ENCODE data around the gene G6PC3. TPM values are rescaled to one million over a fixed set of nuclear protein-coding genes. Genes with fewer than 3 reads are reported as not detected.

Gene G6PC3
- polyA plus RNA-seq, 1 of the 3 experiments (the other 2 are of a cell fraction): 166 TPM

DNA sequence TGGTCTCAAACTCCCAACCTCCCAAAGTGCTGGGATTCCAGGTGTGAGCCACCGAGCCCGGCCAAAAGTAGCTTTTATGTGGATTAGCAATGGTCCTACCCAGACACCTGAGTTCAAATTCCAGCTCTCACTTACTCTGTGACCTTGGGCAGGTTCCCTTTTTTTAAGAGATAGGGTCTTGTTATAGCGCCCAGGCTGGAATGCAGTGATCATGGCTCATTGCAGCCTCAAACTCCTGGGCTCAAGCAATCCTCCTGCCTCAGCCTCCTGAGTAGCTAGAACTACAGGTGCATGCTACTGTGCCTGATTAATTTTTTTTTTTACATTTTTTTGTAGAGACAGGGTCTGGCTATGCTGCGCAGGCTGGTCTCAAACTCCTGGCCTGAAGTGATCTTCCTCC, 36.3 kb downstream of the G6PC3 start:
- H3K4me3 ChIP-seq (ENCODE audit: low read depth in 2 of 2, low read length in 1 of 2): no peak overlapping the region
- no peak overlapping the region for H3K9ac ChIP-seq
- peaks cover 72% of the 10 kb centered on the region for H3K79me2 ChIP-seq (ENCODE audit: insufficient read depth)
- H4K20me1 ChIP-seq (ENCODE audit: insufficient read depth): peaks cover 3% of the 10 kb centered on the region
- no peaks in the 10 kb centered on the region for H3K27me3 ChIP-seq (ENCODE audit: insufficient read depth)
- no peaks in the 10 kb centered on the region for H3K9me3 ChIP-seq
- TF ChIP-seq ELF1 (IDR thresholded peaks at IDR 0.05): no peak
- H2AFZ ChIP-seq (ENCODE audit: low read depth): no peak overlapping the region
- peaks cover 18% of the 10 kb centered on the region for H3F3A ChIP-seq (replicated peaks; ENCODE audit: insufficient read depth)
- 95% methylated on average over 4 of the region's 4 CpGs for WGBS (ENCODE audit: low lambda C conversion rate)
- H3K9me2 ChIP-seq: no peaks in the 10 kb centered on the region
- peaks cover 39 to 51% of the 10 kb centered on the region in 2 experiments for H3K4me1 ChIP-seq (ENCODE audit: control insufficient read depth in 1 of 2, insufficient read depth in 2 of 2, low read depth in 1 of 2, low read length in 1 of 2)
- no peak for DNase-seq
- ChIA-PET CTCF (interaction anchor here (0.8 to 4.8 kb wide), 6 partner anchors 9 to 62 kb away, joined by 3 to 26 read pairs (median 5); partner anchors contain the start of genes G6PC3 and HDAC5), POLR2A (no interaction called here)
- H3K27ac ChIP-seq (ENCODE audit: low read depth in 2 of 2, low read length in 1 of 2): peak overlapping the region in 1 of 2 experiments; percentile 97; a peak in 1 of 4 replicates
- H3K4me2 ChIP-seq: no peak overlapping the region
- H3K36me3 ChIP-seq (replicated peaks in 1 of 2; ENCODE audit: control insufficient read depth in 1 of 2, insufficient read depth in 2 of 2, low read length in 1 of 2): no peaks in the 10 kb centered on the region

DNA sequence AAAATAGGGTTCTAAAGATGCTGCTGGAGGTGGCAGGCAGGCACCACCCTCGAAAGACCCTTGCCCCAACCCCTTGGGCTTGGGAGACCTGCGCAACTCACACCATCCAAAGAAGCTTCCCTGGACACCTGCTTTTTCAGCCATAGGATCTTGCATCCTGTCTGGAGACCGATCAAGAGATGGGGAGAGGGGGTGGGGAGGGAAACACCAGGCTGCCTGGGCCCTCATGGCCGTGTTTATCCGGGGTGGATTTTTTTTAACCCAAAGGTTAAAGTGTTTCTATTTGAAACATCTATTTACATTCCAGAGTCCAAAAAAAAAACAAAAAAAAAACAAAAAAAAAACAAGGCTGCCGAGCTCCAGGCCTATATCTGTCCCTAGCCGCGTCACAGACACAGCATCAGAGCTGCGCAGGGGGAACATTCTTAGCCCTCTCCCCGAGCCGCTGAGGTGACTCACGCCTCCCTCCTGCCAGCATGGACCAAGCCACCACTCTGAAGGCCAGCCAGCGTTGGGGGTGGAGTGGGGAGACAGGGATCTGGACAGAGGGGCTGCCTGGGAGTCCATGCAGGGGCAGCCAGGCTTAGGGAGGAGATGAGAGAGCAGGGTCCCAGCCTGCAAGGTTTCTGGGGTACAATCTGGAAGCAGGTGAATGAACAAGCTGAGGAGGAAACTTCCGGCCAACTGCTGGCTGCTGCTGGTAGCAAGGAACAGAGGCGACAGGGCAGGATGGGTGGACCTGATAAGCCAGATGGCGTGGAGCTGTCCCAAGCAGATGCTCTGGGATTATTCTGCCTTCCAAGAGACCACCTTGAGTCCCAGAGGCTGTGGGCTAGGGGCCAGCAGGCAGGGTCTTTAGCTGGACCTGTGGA, 38.1 kb downstream of the G6PC3 start:
- Histone ChIP-seq H3K4me1 (ENCODE audit: control insufficient read depth in 1 of 2, insufficient read depth in 2 of 2, low read depth in 1 of 2, low read length in 1 of 2) (peaks cover 40 to 61% of the 10 kb centered on the region in 2 experiments), H4K20me1 (ENCODE audit: insufficient read depth) (peaks cover 3% of the 10 kb centered on the region), H3K4me2 (peak overlapping the region; percentile 83), H3K9ac (peak overlapping the region; percentile 58; the same call in 1 of the 2 replicates), H2AFZ (ENCODE audit: low read depth) (no peak overlapping the region), H3K79me2 (ENCODE audit: insufficient read depth) (peaks cover 62% of the 10 kb centered on the region), H3F3A (replicated peaks; ENCODE audit: insufficient read depth) (peaks cover 18% of the 10 kb centered on the region), H3K9me2 (no peaks in the 10 kb centered on the region), H3K4me3 (ENCODE audit: low read depth in 2 of 2, low read length in 1 of 2) (peak overlapping the region in 1 of 2 experiments; percentile 27; a peak in 1 of 4 replicates), H3K27ac (ENCODE audit: low read depth in 2 of 2, low read length in 1 of 2) (peak overlapping the region; percentile 48 to 97; a peak in 3 of 4 replicates), H3K27me3 (ENCODE audit: insufficient read depth) (no peaks in the 10 kb centered on the region), H3K9me3 (no peaks in the 10 kb centered on the region), H3K36me3 (replicated peaks in 1 of 2; ENCODE audit: control insufficient read depth in 1 of 2, insufficient read depth in 2 of 2, low read length in 1 of 2) (no peaks in the 10 kb centered on the region)
- 36% methylated on average over 12 of the region's 16 CpGs for WGBS (ENCODE audit: low lambda C conversion rate)
- ChIA-PET POLR2A (no interaction called here), CTCF (interaction anchor here (0.6 to 1.7 kb wide), 8 partner anchors 8 to 114 kb away, joined by 3 to 8 read pairs (median 4); no protein-coding TSS in a partner anchor)
- DNase-seq: peak; percentile 52
- peak; percentile 89 for TF ChIP-seq MEF2A (IDR thresholded peaks at IDR 0.05; ENCODE audit: borderline replicate concordance, low read depth)
- TF ChIP-seq ELF1 (IDR thresholded peaks at IDR 0.05): no peak
- TF ChIP-seq, protein P1, sequence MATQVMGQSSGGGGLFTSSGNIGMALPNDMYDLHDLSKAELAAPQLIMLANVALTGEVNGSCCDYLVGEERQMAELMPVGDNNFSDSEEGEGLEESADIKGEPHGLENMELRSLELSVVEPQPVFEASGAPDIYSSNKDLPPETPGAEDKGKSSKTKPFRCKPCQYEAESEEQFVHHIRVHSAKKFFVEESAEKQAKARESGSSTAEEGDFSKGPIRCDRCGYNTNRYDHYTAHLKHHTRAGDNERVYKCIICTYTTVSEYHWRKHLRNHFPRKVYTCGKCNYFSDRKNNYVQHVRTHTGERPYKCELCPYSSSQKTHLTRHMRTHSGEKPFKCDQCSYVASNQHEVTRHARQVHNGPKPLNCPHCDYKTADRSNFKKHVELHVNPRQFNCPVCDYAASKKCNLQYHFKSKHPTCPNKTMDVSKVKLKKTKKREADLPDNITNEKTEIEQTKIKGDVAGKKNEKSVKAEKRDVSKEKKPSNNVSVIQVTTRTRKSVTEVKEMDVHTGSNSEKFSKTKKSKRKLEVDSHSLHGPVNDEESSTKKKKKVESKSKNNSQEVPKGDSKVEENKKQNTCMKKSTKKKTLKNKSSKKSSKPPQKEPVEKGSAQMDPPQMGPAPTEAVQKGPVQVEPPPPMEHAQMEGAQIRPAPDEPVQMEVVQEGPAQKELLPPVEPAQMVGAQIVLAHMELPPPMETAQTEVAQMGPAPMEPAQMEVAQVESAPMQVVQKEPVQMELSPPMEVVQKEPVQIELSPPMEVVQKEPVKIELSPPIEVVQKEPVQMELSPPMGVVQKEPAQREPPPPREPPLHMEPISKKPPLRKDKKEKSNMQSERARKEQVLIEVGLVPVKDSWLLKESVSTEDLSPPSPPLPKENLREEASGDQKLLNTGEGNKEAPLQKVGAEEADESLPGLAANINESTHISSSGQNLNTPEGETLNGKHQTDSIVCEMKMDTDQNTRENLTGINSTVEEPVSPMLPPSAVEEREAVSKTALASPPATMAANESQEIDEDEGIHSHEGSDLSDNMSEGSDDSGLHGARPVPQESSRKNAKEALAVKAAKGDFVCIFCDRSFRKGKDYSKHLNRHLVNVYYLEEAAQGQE (IDR thresholded peaks at IDR 0.05; ENCODE audit: low read depth, low read length): peak; percentile 44; the same call in 1 of the 2 replicates
- TF ChIP-seq RXRA (IDR thresholded peaks at IDR 0.05; ENCODE audit: borderline replicate concordance, low read depth): no peak
- TF ChIP-seq, protein P2, sequence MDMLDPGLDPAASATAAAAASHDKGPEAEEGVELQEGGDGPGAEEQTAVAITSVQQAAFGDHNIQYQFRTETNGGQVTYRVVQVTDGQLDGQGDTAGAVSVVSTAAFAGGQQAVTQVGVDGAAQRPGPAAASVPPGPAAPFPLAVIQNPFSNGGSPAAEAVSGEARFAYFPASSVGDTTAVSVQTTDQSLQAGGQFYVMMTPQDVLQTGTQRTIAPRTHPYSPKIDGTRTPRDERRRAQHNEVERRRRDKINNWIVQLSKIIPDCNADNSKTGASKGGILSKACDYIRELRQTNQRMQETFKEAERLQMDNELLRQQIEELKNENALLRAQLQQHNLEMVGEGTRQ (IDR thresholded peaks at IDR 0.05; ENCODE audit: borderline replicate concordance, low read depth, low read length): no peak
- TF ChIP-seq, protein P3, sequence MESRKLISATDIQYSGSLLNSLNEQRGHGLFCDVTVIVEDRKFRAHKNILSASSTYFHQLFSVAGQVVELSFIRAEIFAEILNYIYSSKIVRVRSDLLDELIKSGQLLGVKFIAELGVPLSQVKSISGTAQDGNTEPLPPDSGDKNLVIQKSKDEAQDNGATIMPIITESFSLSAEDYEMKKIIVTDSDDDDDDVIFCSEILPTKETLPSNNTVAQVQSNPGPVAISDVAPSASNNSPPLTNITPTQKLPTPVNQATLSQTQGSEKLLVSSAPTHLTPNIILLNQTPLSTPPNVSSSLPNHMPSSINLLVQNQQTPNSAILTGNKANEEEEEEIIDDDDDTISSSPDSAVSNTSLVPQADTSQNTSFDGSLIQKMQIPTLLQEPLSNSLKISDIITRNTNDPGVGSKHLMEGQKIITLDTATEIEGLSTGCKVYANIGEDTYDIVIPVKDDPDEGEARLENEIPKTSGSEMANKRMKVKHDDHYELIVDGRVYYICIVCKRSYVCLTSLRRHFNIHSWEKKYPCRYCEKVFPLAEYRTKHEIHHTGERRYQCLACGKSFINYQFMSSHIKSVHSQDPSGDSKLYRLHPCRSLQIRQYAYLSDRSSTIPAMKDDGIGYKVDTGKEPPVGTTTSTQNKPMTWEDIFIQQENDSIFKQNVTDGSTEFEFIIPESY (IDR thresholded peaks at IDR 0.05; ENCODE audit: borderline replicate concordance, low read depth): no peak
- TF ChIP-seq TCF12 (IDR thresholded peaks at IDR 0.05): peak; percentile 70; the same call in 1 of the 2 replicates
- TF ChIP-seq CHD2 (IDR thresholded peaks at IDR 0.05; ENCODE audit: low read length, partially characterized antibody): no peak
- TF ChIP-seq JUND (IDR thresholded peaks at IDR 0.05): peak; percentile 81
- TF ChIP-seq, protein P4, sequence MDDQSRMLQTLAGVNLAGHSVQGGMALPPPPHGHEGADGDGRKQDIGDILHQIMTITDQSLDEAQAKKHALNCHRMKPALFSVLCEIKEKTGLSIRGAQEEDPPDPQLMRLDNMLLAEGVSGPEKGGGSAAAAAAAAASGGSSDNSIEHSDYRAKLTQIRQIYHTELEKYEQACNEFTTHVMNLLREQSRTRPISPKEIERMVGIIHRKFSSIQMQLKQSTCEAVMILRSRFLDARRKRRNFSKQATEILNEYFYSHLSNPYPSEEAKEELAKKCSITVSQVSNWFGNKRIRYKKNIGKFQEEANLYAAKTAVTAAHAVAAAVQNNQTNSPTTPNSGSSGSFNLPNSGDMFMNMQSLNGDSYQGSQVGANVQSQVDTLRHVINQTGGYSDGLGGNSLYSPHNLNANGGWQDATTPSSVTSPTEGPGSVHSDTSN (IDR thresholded peaks at IDR 0.05): no peak
- TF ChIP-seq POLR2AphosphoS5 (IDR thresholded peaks at IDR 0.05; ENCODE audit: low read depth, low read length): 0 out of 2 replicates have a peak, but pooled peaks have one; percentile 38
- no peak for TF ChIP-seq GABPA (IDR thresholded peaks at IDR 0.05; ENCODE audit: low read depth)
- no peak for TF ChIP-seq FOXM1 (IDR thresholded peaks at IDR 0.05; ENCODE audit: low read depth)
- TF ChIP-seq, protein P5, sequence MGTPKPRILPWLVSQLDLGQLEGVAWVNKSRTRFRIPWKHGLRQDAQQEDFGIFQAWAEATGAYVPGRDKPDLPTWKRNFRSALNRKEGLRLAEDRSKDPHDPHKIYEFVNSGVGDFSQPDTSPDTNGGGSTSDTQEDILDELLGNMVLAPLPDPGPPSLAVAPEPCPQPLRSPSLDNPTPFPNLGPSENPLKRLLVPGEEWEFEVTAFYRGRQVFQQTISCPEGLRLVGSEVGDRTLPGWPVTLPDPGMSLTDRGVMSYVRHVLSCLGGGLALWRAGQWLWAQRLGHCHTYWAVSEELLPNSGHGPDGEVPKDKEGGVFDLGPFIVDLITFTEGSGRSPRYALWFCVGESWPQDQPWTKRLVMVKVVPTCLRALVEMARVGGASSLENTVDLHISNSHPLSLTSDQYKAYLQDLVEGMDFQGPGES (IDR thresholded peaks at IDR 0.05; ENCODE audit: low read depth, low read length): no peak
- TF ChIP-seq NRF1 (IDR thresholded peaks at IDR 0.05; ENCODE audit: low read depth, low read length): peak; percentile 71
- no peak for TF ChIP-seq MXI1 (IDR thresholded peaks at IDR 0.05; ENCODE audit: low read depth, low read length)
- no peak for TF ChIP-seq RFX5 (IDR thresholded peaks at IDR 0.05; ENCODE audit: low read length)
